HG02840 (cell line): ENCODE measurements around the gene RND3.

ENCODE experiments used
- ATAC-seq: cut with Tn5 transposase; IDR thresholded peaks from one replicate; pipeline ENCODE4 v1.9.1; 2021; ENCODE audit warnings: mild to moderate bottlenecking, moderate library complexity, moderate number of reproducible peaks; ENCODE audit not compliant: unreplicated experiment, low FRiP score

The RND3 gene

GRCh38 chr2:150445398-150445797 lies 42.1 kb downstream of the RND3 start:
- no peak for ATAC-seq

- ATAC-seq = no peak
Observed at GRCh38 chr2:150442484-150442883, 45.0 kb downstream of the RND3 start.

GRCh38 chr2:150441784-150442183 lies 45.7 kb downstream of the RND3 start:
- no peak for ATAC-seq

GRCh38 chr2:150441226-150441625 lies 46.2 kb downstream of the RND3 start:
- no peak for ATAC-seq

GRCh38 chr2:150438654-150439053 lies 48.8 kb downstream of the RND3 start:
- no peak for ATAC-seq

- no peak for ATAC-seq
Observed at GRCh38 chr2:150438041-150438440, 49.4 kb downstream of the RND3 start.

- no peak for ATAC-seq
Observed at GRCh38 chr2:150432312-150432625, 55.2 kb downstream of the RND3 start.

- ATAC-seq = no peak
Observed at GRCh38 chr2:150431561-150432311, 55.7 kb downstream of the RND3 start.

GRCh38 chr2:150429384-150429961 lies 58.0 kb downstream of the RND3 start:
- ATAC-seq = no peak

GRCh38 chr2:150428641-150429040 lies 58.8 kb downstream of the RND3 start:
- no peak for ATAC-seq

GRCh38 chr2:150427298-150427697 lies 60.2 kb downstream of the RND3 start:
- no peak for ATAC-seq

- ATAC-seq = no peak
Observed at GRCh38 chr2:150426724-150427123, 60.7 kb downstream of the RND3 start.

GRCh38 chr2:150426315-150426714 lies 61.2 kb downstream of the RND3 start:
- ATAC-seq = no peak

GRCh38 chr2:150425121-150425955 lies 62.1 kb downstream of the RND3 start:
- ATAC-seq = no peak

GRCh38 chr2:150424406-150424805 lies 63.1 kb downstream of the RND3 start:
- ATAC-seq = no peak

- no peak for ATAC-seq
Observed at GRCh38 chr2:150421126-150421651, 66.3 kb downstream of the RND3 start.

GRCh38 chr2:150418916-150419315 lies 68.6 kb downstream of the RND3 start:
- no peak for ATAC-seq
